ENCODE measurements around the gene CDADC1.

Gene CDADC1

DNA sequence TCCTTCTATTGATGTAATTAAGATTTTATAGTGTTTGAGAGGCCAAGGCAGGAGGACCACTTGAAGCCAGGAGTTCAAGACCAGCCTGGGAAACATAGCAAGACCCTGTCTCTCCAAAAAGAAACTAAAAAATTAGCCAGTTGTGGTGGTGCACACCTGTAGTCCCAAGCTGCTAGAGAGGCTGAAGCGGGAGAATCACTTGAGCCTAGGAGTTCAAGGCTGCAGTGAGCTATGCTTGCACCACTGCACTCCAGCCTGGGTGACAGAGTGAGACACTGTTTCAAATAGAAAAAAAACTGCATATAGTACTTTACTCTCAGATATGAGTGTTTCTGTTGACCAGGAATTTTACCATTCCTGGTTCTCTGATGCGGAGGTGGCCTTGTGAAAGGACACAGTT, 48.9 kb downstream of the CDADC1 start:
- DNase-seq (ENCODE audit: extremely low spot score), result no peak
- ChIA-PET POLR2A (no interaction called here), CTCF (interaction anchor here (0.9 to 5.2 kb wide), 6 partner anchors 9 to 311 kb away, joined by 3 to 51 read pairs (median 5); no protein-coding TSS in a partner anchor)
- TF ChIP-seq CTCF (IDR thresholded peaks at IDR 0.05; ENCODE audit: control extremely low read depth, extremely low read depth, low read depth, missing control alignments), result no peak

GRCh38 chr13:49297338-49297737, 49.6 kb downstream of the CDADC1 start:
- TF ChIP-seq CTCF (IDR thresholded peaks at IDR 0.05; ENCODE audit: control extremely low read depth, extremely low read depth, low read depth, missing control alignments), result no peak
- no peak for DNase-seq (ENCODE audit: extremely low spot score)
- POLR2A ChIA-PET, result no interaction called here
- CTCF ChIA-PET, result interaction anchor here (1.0 to 5.2 kb wide), 2 partner anchors 17 to 310 kb away, joined by 4 to 51 read pairs; no protein-coding TSS in a partner anchor

DNA sequence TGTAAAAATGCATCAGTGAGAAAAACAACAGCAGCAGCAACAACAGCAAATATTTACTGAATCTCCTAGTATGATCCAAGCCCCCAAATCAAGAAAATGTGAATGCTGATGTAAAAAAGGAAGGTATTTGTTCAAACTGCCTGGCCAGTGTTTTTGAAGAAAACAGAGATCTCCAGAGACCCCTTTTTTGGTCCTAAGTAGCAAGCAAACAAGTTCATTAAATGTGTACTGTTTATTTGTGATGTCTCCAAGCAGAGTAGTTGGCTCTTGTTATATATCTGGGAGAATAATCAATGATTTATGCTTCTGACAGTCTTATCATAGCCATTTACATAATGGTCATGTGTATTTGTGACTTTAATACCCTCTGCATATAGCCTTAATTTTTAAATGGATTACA, 50.7 kb downstream of the CDADC1 start:
- TF ChIP-seq CTCF (IDR thresholded peaks at IDR 0.05; ENCODE audit: control extremely low read depth, extremely low read depth, low read depth, missing control alignments), result no peak
- POLR2A ChIA-PET, result no interaction called here
- CTCF ChIA-PET, result interaction anchor here (1.8 to 5.2 kb wide), 2 partner anchors 18 to 309 kb away, joined by 7 to 51 read pairs; no protein-coding TSS in a partner anchor
- no peak for DNase-seq (ENCODE audit: extremely low spot score)

DNA sequence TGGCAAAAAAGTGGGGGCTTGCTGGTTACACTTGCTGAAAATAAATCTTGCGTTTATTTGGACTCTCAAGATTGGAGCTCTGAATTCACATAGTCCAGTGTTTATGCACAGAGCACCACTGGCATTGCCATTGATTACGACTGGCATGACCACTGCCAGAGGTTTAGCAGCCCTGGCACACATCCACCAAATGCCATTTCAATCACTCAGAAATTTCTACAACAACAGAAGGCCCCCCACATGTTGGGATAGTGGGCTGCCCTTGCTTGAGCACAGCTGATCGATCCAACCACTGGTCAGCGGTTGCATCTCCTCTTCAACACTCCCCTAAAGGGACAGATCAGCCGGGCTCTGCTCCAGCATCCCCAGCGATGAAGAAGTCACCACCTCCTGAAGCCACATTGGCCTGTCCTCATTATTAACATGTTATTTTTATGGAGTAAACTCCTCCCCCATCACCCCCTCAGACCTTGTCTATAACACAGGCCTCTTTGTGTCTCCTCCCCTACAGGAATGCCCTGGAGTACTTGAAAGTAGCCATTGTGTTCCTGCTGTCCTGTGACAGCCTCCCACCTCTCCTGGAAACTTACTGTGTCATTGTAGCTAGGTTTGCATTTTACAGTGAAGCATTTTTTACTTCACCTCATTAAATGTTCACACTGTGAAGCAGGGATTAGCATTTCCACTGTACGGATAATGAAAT, 51.3 kb downstream of the CDADC1 start:
- no peak for DNase-seq (ENCODE audit: extremely low spot score)
- TF ChIP-seq CTCF (IDR thresholded peaks at IDR 0.05; ENCODE audit: control extremely low read depth, extremely low read depth, low read depth, missing control alignments), result no peak
- POLR2A ChIA-PET, result no interaction called here
- CTCF ChIA-PET, result interaction anchor here (1.4 to 5.2 kb wide), 3 partner anchors 19 to 309 kb away, joined by 4 to 51 read pairs (median 7); no protein-coding TSS in a partner anchor

GRCh38 chr13:49300276-49300675, 52.6 kb downstream of the CDADC1 start:
- POLR2A ChIA-PET, result no interaction called here
- CTCF ChIA-PET, result interaction anchor here (0.6 to 5.2 kb wide), 17 partner anchors 9 to 326 kb away, joined by 3 to 51 read pairs (median 4); no protein-coding TSS in a partner anchor
- no peak for TF ChIP-seq CTCF (IDR thresholded peaks at IDR 0.05; ENCODE audit: control extremely low read depth, extremely low read depth, low read depth, missing control alignments)
- DNase-seq (ENCODE audit: extremely low spot score), result no peak

GRCh38 chr13:49300739-49301589, 53.2 kb downstream of the CDADC1 start:
- POLR2A ChIA-PET, result no interaction called here
- CTCF ChIA-PET, result interaction anchor here (0.6 to 5.2 kb wide), 18 partner anchors 9 to 325 kb away, joined by 3 to 51 read pairs (median 4); no protein-coding TSS in a partner anchor
- peak; percentile 86 for TF ChIP-seq CTCF (IDR thresholded peaks at IDR 0.05; ENCODE audit: control extremely low read depth, extremely low read depth, low read depth, missing control alignments)
- DNase-seq (ENCODE audit: extremely low spot score), result peak; percentile 87

Data from GM10248 (cell line).